Ishikawa (cell line): Measurements from ENCODE around the gene SIM2.

Experiments used
- CEBPB ChIP-seq: IDR thresholded peaks from 2 replicates; pipeline ENCODE4 v1.6.1; 2012
- CREB1 ChIP-seq: IDR thresholded peaks from 2 replicates; pipeline ENCODE4 v1.6.1; 2012; ENCODE audit warnings: low read depth
- EGR1 ChIP-seq: IDR thresholded peaks from 2 replicates; pipeline ENCODE4 v1.6.1; 2012
- EP300 ChIP-seq: IDR thresholded peaks from 2 replicates; pipeline ENCODE4 v1.6.1; 2012; ENCODE audit warnings: borderline replicate concordance
- RAD21 ChIP-seq: IDR thresholded peaks from 2 replicates; pipeline ENCODE4 v1.6.1; 2012; ENCODE audit warnings: low read depth
- TEAD4 ChIP-seq: IDR thresholded peaks from 2 replicates; pipeline ENCODE4 v1.6.1; 2012
- YY1 ChIP-seq: IDR thresholded peaks from 2 replicates; pipeline ENCODE4 v1.6.1; 2012; ENCODE audit warnings: low read depth
- ZBTB7A ChIP-seq: IDR thresholded peaks from 2 replicates; pipeline ENCODE4 v1.6.1; 2012; ENCODE audit warnings: low read depth
- TF ChIP-seq, protein P1 (sequence below): IDR thresholded peaks from 2 replicates; pipeline ENCODE4 v1.6.1; 2012
- TF ChIP-seq, protein P2 (sequence below): IDR thresholded peaks from 2 replicates; pipeline ENCODE4 v1.6.1; 2012; ENCODE audit warnings: low read depth, mild to moderate bottlenecking
- TF ChIP-seq, protein P3 (sequence below): IDR thresholded peaks from 2 replicates; pipeline ENCODE4 v1.6.1; 2012

DNA sequence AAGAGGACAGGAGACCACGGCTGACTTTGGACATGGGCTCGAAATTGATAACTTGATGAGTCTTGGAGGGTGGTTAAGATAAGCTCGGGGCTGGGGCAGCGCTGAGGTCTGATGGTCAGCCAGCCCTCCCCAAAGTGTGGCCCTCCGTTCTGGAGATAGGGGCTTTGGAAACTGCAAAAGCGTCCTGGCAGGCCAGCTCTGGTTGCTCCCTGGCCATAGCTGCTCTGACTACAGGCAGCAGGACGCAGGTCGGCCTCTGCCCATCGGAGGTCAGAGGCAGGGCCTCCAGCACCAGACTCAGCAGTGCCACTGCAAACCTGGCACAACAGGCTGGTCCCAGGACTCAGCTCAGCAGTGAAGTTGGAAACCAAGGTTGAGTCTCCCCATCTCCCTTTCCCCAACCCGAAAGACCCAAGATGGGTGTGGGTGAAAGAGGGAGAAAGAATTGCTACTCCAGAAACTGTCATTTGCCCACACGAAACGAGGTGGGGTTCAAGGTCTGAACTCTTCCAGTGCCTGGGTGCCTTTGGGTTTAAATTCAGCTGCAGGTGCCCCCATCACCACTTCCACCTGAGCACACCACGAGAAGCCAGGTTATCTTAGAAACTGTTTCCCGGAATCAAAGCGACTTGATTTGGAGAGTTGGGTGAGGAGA is 4.8 kb downstream of the SIM2 start:
- TF ChIP-seq YY1 (no peak), TEAD4 (no peak), EP300 (no peak), CEBPB (no peak), RAD21 (no peak), CREB1 (no peak), ZBTB7A (no peak), EGR1 (no peak)
- TF ChIP-seq, protein P1, sequence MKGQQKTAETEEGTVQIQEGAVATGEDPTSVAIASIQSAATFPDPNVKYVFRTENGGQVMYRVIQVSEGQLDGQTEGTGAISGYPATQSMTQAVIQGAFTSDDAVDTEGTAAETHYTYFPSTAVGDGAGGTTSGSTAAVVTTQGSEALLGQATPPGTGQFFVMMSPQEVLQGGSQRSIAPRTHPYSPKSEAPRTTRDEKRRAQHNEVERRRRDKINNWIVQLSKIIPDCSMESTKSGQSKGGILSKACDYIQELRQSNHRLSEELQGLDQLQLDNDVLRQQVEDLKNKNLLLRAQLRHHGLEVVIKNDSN, result no peak
- TF ChIP-seq, protein P2, sequence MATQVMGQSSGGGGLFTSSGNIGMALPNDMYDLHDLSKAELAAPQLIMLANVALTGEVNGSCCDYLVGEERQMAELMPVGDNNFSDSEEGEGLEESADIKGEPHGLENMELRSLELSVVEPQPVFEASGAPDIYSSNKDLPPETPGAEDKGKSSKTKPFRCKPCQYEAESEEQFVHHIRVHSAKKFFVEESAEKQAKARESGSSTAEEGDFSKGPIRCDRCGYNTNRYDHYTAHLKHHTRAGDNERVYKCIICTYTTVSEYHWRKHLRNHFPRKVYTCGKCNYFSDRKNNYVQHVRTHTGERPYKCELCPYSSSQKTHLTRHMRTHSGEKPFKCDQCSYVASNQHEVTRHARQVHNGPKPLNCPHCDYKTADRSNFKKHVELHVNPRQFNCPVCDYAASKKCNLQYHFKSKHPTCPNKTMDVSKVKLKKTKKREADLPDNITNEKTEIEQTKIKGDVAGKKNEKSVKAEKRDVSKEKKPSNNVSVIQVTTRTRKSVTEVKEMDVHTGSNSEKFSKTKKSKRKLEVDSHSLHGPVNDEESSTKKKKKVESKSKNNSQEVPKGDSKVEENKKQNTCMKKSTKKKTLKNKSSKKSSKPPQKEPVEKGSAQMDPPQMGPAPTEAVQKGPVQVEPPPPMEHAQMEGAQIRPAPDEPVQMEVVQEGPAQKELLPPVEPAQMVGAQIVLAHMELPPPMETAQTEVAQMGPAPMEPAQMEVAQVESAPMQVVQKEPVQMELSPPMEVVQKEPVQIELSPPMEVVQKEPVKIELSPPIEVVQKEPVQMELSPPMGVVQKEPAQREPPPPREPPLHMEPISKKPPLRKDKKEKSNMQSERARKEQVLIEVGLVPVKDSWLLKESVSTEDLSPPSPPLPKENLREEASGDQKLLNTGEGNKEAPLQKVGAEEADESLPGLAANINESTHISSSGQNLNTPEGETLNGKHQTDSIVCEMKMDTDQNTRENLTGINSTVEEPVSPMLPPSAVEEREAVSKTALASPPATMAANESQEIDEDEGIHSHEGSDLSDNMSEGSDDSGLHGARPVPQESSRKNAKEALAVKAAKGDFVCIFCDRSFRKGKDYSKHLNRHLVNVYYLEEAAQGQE, result no peak
- TF ChIP-seq, protein P3, sequence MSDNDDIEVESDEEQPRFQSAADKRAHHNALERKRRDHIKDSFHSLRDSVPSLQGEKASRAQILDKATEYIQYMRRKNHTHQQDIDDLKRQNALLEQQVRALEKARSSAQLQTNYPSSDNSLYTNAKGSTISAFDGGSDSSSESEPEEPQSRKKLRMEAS, result no peak
